RPMI7951 (cell line): Measurements from ENCODE around the gene ZMPSTE24. TPM values are rescaled to one million over a fixed set of nuclear protein-coding genes. Genes with fewer than 3 reads are reported as not detected.

Source experiments
- DNase-seq: peaks from one replicate; pipeline ENCODE4 v3.0.0-alpha.2; 2012; ENCODE audit warnings: low read depth
- total RNA-seq: library from RNA; depleted of rRNA; stranded (reverse); fragments of >200 nt; shearing (Covaris generic); gene quantifications from 2 replicates; pipeline ENCODE4 v1.2.3, GENCODE V29; 2014

Gene ZMPSTE24
- total RNA-seq, 1 experiment from 2014 or later, result 61.9 TPM

GRCh38 chr1:40264354-40264781, 6.3 kb downstream of the ZMPSTE24 start:
- DNase-seq, result no peak

GRCh38 chr1:40265298-40265697, 7.3 kb downstream of the ZMPSTE24 start:
- no peak for DNase-seq

- DNase-seq, result no peak
Observed at GRCh38 chr1:40265919-40266318, 7.9 kb downstream of the ZMPSTE24 start.

- no peak for DNase-seq
Observed at GRCh38 chr1:40266786-40267535, 8.9 kb downstream of the ZMPSTE24 start.

- DNase-seq, result peak; percentile 71
Observed at GRCh38 chr1:40267767-40268187, 9.7 kb downstream of the ZMPSTE24 start.

- no peak for DNase-seq
Observed at GRCh38 chr1:40268211-40268610, 10.2 kb downstream of the ZMPSTE24 start.

- no peak for DNase-seq
Observed at GRCh38 chr1:40270152-40270834, 12.3 kb downstream of the ZMPSTE24 start.

- DNase-seq, result no peak
Observed at GRCh38 chr1:40272653-40273213, 14.7 kb downstream of the ZMPSTE24 start.

- DNase-seq, result no peak
Observed at GRCh38 chr1:40273547-40274166, 15.6 kb downstream of the ZMPSTE24 start.

GRCh38 chr1:40274331-40274730, 16.3 kb downstream of the ZMPSTE24 start:
- DNase-seq, result no peak

- DNase-seq, result no peak
Observed at GRCh38 chr1:40276122-40276521, 18.1 kb downstream of the ZMPSTE24 start.

- DNase-seq, result no peak
Observed at GRCh38 chr1:40281853-40282252, 23.8 kb downstream of the ZMPSTE24 start.

GRCh38 chr1:40291293-40291692, 33.3 kb downstream of the ZMPSTE24 start:
- no peak for DNase-seq

- DNase-seq, result peak; percentile 25
Observed at GRCh38 chr1:40299366-40300248, 41.6 kb downstream of the ZMPSTE24 start.

- no peak for DNase-seq
Observed at GRCh38 chr1:40300249-40300567, 42.2 kb downstream of the ZMPSTE24 start.

GRCh38 chr1:40300651-40301050, 42.6 kb downstream of the ZMPSTE24 start:
- DNase-seq, result no peak

- DNase-seq, result no peak
Observed at GRCh38 chr1:40301066-40301465, 43.0 kb downstream of the ZMPSTE24 start.

GRCh38 chr1:40301541-40302299, 43.7 kb downstream of the ZMPSTE24 start:
- no peak for DNase-seq

- DNase-seq, result no peak
Observed at GRCh38 chr1:40302475-40302874, 44.4 kb downstream of the ZMPSTE24 start.

- DNase-seq, result no peak
Observed at GRCh38 chr1:40303051-40303771, 45.2 kb downstream of the ZMPSTE24 start.
